D721Med (cell line): ENCODE data around the gene GABRB1.

Source experiments
- DNase-seq: peaks from one replicate; pipeline ENCODE4 v3.0.0; 2011; ENCODE audit warnings: low spot score; ENCODE audit not compliant: insufficient read length
- FAIRE-seq: peaks from 2 replicates; lab custom pipeline; 2011; peaks lifted over from hg19 to GRCh38; lab: Jason Lieb, UNC
- TF ChIP-seq, protein P1 (sequence below): IDR thresholded peaks from 2 replicates; pipeline ENCODE4 v1.5.1; 2012; ENCODE audit warnings: mild to moderate bottlenecking, control low read depth; ENCODE audit not compliant: insufficient read depth; ENCODE audit errors: missing control alignments

The GABRB1 gene

DNA sequence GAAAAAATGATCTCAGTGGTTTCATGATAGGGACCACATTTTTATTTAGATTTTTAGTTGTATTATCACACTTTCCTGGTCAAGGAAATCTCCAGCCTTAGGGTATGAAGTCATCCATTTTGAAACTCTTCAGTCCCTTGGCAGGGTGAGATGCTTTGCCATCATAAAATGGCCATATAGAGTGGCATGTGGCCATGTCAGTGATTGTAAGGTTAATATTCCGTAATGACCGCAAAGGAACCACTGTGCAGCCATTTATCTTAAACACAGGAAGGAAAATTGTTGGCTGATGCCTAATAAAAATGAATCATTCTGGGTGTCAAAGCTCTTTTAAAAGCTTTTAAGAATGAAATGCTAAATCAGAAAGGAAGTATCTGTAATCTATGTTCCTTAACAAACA lies 396.6 kb downstream of the GABRB1 start:
- TF ChIP-seq, protein P1, sequence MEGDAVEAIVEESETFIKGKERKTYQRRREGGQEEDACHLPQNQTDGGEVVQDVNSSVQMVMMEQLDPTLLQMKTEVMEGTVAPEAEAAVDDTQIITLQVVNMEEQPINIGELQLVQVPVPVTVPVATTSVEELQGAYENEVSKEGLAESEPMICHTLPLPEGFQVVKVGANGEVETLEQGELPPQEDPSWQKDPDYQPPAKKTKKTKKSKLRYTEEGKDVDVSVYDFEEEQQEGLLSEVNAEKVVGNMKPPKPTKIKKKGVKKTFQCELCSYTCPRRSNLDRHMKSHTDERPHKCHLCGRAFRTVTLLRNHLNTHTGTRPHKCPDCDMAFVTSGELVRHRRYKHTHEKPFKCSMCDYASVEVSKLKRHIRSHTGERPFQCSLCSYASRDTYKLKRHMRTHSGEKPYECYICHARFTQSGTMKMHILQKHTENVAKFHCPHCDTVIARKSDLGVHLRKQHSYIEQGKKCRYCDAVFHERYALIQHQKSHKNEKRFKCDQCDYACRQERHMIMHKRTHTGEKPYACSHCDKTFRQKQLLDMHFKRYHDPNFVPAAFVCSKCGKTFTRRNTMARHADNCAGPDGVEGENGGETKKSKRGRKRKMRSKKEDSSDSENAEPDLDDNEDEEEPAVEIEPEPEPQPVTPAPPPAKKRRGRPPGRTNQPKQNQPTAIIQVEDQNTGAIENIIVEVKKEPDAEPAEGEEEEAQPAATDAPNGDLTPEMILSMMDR: no peak
- DNase-seq: no peak
- FAIRE-seq: no peak

GRCh38 chr4:47432749-47433148 lies 401.4 kb downstream of the GABRB1 start:
- TF ChIP-seq, protein P1: no peak
- no peak for DNase-seq
- FAIRE-seq: no peak

DNA sequence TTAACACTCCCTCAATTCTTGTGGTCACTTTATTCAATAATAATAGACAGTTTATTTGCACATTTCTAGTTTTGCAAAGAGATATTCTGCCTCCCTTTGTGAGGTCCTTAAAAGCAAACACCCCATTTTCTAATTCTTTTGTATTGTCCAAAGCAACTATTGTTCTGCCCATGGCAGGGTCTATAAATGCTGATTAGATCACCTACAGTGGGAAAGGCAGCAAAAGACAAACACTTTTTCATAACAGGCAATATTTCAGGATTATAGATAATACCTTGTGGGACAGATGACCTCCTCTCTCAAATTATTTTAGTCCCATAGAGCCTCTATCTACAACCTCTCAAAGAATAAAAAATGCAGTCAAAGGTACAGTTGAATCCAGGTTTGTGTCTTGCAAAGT lies 403.6 kb downstream of the GABRB1 start:
- no peak for DNase-seq
- FAIRE-seq: no peak
- TF ChIP-seq, protein P1: no peak

- FAIRE-seq (no peak), DNase-seq (no peak)
- TF ChIP-seq, protein P1: no peak
Observed at GRCh38 chr4:47442980-47443379, 411.6 kb downstream of the GABRB1 start.

DNA sequence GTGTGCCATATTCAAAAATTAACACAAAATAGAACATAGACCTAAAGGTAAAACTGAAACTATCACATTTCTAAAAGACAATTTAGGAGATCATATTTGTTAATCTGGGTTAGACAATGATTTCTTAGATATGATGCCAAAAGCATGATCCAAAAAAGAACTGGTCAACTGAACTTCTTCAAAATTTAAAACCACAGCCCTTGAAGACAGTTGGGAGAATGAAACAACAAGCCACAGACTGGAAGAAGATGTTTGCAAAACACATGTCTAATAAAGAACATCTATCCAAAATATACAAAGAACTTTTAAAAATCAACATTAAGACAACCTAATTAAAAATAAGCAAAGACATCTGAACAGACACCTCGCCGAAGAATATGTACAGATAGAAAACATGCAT lies 412.7 kb downstream of the GABRB1 start:
- FAIRE-seq (no peak), DNase-seq (no peak)
- TF ChIP-seq, protein P1: no peak

DNA sequence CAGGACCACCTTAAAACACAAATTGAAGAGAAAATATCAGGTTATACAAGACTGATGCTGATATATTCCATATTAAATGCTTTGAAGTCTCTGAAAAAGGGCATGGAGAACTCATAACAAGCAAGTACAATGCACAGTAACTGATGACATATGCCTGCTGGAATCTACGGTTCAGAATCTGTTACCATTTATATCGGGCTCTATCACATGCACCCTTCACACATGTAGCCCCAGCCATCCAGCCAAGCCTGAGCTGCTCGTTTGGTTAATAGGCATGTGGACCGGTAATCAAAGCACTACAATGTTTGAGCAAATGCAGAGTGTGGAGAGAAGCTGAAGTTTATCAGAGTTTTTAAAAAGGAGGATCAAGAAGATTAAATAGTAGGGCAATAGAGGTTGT lies 420.3 kb downstream of the GABRB1 start:
- TF ChIP-seq, protein P1: no peak
- no peak for FAIRE-seq
- DNase-seq: no peak

- DNase-seq (no peak), FAIRE-seq (no peak)
- TF ChIP-seq, protein P1: no peak
Observed at GRCh38 chr4:47462799-47463234, 431.4 kb downstream of the GABRB1 start.
